NB4 (cell line): ENCODE data around the gene DNAI2.

Experiments used
- DNase-seq: peaks from one replicate; pipeline ENCODE4 v3.0.0; 2010; ENCODE audit warnings: low read depth
- H3K4me3 ChIP-seq: one replicate; pipeline ENCODE4 v1.5.1; 2011; ENCODE audit warnings: mild to moderate bottlenecking, low read depth, low read length, moderate library complexity
- CTCF ChIP-seq: IDR thresholded peaks from one replicate; pipeline ENCODE4 v1.5.1; 2012; ENCODE audit warnings: low read depth, low read length
- MAX ChIP-seq: IDR thresholded peaks from 2 replicates; pipeline ENCODE4 v1.6.1; 2011; ENCODE audit warnings: low read depth, low read length
- MYC ChIP-seq: IDR thresholded peaks from 2 replicates; pipeline ENCODE4 v1.6.1; 2011; ENCODE audit warnings: low read depth, low read length
- POLR2A ChIP-seq: IDR thresholded peaks from 2 replicates; pipeline ENCODE4 v1.6.1; 2011; ENCODE audit warnings: mild to moderate bottlenecking; ENCODE audit not compliant: insufficient read length; ENCODE audit errors: extremely low read depth

The DNAI2 gene

GRCh38 chr17:74307984-74308773, 34.1 kb downstream of the DNAI2 start:
- no peak for TF ChIP-seq MYC
- no peak for TF ChIP-seq MAX
- no peak for TF ChIP-seq CTCF
- no peak for TF ChIP-seq POLR2A
- no peak for DNase-seq
- no peak overlapping the region for H3K4me3 ChIP-seq

GRCh38 chr17:74309902-74310301, 35.9 kb downstream of the DNAI2 start:
- no peak for TF ChIP-seq POLR2A
- TF ChIP-seq CTCF: no peak
- TF ChIP-seq MYC: no peak
- no peak for TF ChIP-seq MAX
- no peak overlapping the region for H3K4me3 ChIP-seq
- DNase-seq: no peak

GRCh38 chr17:74314877-74315276, 40.8 kb downstream of the DNAI2 start:
- DNase-seq: no peak
- TF ChIP-seq POLR2A (no peak), MYC (no peak), CTCF (no peak), MAX (no peak)
- no peak overlapping the region for H3K4me3 ChIP-seq

- no peak for DNase-seq
- TF ChIP-seq MAX: no peak
- no peak for TF ChIP-seq POLR2A
- no peak for TF ChIP-seq MYC
- no peak for TF ChIP-seq CTCF
- H3K4me3 ChIP-seq: no peak overlapping the region
Observed at GRCh38 chr17:74316220-74316619, 42.2 kb downstream of the DNAI2 start.

GRCh38 chr17:74317071-74317470, 43.0 kb downstream of the DNAI2 start:
- no peak for TF ChIP-seq POLR2A
- DNase-seq: no peak
- no peak overlapping the region for H3K4me3 ChIP-seq

GRCh38 chr17:74318391-74318790, 44.4 kb downstream of the DNAI2 start:
- no peak for DNase-seq
- no peak for TF ChIP-seq POLR2A
- no peak for TF ChIP-seq MAX
- TF ChIP-seq CTCF: no peak
- TF ChIP-seq MYC: no peak
- no peak overlapping the region for H3K4me3 ChIP-seq
